Activated CD8-positive, alpha-beta memory T cell treated with anti-CD3 and anti-CD28 coated beads, Interleukin-2, amount 50 U/mL, for 48 hours (primary cell): ENCODE results near the gene OPHN1.
"Not testable (repeated sequence)": the region's sequence is repeated elsewhere in the genome, so short reads cannot be mapped to it uniquely, and the experiment has no call there.

ENCODE experiments used
- DNase-seq: peaks from one replicate; pipeline ENCODE4 v3.0.0-alpha.2; 2020

OPHN1 gene

DNA sequence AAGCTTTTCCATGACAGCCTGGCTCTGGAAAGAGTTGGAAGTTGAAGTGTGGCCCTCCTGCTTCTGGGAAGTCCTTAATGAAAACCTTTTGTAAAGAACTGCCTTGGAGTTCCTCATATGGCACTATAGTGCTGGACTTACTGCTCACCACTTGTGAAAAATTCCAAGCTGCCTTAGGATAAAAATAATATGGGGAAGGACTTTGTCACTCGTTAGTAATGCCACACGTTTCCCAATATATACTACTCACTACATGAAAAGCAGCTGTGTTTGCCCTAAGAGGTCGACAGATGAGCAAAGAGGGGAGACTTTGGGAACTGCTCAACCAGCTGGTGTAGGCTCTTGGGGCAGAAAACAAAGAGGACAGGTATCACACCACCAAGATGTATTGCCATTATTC is 11.7 kb downstream of the OPHN1 start:
- no peak for DNase-seq

DNA sequence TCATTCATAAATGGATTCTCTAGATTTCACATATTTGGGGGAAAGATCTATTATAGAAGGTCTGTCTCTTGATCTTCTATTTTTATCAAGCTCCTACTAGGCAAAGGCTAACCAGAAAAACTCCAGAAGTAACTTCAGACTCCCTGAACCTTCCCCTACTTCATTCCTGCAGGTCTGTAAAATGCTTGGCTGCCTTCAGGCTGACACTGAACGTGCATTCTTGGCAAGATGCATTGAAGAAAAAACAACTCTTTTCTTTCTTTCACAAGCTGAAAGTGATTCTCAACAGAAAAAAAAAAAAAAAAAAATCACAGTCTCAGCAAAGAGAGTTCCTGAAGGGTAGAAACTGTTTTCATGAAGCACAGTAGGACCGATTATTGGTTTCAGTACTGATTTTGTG is 12.7 kb downstream of the OPHN1 start:
- no peak for DNase-seq

DNA sequence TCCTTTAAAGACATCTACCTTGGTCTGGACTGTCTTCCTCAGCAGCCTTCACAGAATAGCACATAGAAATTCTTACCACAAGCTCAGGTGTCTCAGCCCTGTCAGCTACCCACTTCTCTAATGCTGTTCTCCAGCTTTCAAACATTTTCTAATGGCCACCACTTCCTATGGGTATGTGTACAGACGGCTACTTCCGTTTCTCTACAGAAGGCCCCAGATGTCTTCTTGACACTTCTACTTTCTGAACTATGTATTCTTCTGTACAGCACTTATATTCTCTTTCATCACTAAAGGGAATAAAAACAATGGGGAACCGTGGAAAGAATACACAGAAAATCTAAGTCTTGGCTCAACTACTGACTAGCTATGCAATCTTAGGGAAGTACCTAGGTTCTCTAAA is 13.3 kb downstream of the OPHN1 start:
- no peak for DNase-seq

DNA sequence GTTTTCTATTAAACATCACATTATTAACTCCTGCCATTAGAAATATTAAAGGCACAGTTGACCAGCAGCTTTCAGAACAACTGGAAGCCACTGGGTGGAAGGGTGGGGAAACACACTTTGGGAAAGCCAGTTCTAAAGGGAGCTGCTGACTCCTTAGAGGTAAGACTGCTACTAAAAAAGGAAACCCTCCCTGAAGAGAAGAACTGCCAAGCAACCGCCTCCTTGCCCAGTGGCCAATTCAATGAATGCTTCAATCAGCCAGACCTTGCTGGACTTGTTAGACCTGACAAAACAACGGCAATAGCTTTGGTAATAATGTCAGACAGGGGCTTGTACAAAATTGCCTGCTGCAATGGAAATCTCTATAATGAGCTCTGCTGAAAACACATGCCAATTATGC is 15.6 kb downstream of the OPHN1 start:
- no peak for DNase-seq

DNA sequence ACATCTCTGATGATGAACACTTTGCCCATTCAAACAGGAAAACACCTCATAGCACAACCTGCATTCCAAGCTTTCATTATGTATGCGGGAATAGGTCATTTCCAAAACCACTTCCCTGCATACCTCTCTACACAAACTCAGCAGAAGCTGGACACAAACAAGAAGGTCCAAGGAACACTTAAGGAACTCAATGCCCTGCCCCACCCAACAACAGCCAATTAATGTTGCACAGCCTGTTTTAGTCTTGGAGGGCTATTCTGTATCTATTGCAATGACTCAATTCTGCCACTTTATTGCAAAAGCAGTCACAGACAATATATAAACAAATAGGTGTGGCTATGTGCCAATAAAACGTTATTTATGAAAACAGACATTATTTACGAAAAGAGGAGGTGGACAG is 16.7 kb downstream of the OPHN1 start:
- DNase-seq, result no peak

DNA sequence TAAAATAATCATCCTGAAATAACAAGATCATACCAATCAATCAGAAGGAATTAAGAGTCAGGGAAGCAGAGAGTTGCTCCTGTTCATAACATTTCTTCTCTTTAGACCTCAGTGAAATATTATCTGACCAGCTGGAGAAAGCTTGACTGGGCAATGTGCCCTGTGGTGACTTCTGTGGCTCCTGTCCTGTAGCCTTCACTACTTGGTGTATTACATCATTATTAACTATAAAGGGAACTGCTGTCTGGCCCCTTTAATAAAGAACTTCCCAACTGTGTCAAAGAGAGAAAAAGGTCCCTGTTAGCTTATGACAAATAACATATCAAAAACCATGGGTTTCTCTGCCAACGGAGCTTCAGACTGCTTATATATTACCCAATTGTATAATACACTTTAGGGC is 18.0 kb downstream of the OPHN1 start:
- DNase-seq, result no peak

DNA sequence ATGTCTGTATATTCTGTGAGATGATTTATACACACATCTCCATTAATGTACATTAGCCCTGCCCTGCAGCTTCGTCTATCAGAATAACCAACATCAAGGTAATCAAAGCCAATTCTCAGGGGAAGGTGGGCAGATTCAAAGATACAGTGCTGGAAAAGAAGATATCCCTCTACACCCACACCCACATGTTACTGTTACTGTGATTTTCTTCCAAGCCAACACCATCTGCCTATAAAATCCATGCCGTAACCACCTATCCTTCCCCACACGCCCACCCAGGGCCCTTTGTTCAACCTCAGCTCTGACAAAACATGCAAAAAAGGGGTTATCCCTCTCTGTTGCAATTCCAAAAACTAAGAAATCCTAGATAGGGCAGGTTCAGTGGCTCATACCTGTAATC is 20.0 kb downstream of the OPHN1 start:
- DNase-seq, result no peak

DNA sequence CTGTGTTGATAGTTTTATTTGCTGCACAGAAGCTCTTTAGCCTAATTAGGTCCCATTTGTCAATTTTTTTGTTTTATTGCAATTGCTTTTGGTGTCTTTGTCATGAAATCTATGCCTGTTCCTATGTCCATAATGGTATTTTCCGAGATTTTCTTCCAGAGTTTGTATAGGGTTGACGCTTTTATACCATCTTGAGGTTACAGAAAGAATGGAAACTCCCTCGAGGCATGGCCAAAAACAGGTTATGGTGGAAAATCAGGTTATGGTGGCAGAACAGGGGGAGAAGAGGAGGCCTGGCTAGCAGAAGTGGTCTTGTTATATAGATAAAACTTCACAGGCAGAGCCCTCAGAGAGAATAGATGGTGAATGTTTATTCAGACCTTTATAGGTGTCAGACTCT is 21.6 kb downstream of the OPHN1 start:
- DNase-seq, result no peak

DNA sequence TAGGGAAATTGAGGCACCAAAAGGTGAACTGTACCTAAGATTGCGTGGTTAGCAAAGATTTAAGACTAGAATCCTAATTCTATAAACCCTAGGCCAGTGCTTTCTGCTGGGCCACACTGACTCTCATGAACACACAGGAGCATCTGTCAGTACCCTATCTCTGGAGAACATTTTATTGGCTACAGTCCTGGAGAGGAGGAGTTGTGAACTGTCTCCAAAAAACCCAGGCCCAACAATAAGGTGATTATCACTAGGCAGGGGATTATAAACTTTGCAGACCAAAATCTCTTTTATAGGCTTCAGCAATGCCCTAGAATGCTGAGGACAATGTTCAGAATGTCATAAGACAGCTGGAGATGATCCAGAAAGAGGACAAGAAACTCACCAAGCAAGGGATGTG is 24.1 kb downstream of the OPHN1 start:
- DNase-seq, result no peak

DNA sequence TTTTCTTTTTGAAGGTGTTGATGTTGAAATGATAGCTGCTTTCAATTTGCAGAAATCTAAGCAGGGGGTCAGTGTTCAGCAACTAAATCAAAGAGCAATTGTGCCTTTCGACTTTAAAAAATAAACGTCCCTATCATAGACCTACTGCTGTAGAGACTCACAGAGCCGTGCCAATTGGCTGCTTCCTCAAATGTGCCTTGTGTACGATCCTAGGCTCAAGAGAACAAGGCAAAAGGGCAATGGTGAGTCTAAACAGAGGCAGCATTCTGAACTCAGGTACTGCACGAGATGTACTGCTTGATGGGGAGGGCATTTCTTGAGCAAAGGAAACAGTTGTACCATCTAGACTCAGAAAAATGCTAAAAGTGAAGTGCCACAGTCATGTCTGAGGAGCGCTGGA is 29.8 kb downstream of the OPHN1 start:
- no peak for DNase-seq

DNA sequence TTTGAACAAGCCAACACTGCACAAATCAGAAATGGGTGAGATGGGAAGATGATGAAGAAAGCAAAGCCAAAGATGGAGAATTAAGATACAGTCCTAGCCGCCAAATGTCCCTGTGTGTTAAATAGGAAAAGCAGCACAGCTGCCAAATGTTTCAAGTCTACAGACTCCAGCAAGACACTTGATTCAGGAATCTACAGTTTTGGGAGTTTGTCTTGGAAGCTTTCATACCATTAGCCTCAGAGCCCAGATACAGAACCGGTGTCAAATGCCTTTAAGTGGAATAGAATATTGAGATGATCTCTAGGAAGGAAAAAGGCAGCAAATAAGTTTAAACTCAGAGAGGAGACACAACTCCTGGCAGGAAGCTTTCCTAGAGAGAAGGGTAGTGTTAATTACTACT is 30.3 kb downstream of the OPHN1 start:
- DNase-seq, result no peak

DNA sequence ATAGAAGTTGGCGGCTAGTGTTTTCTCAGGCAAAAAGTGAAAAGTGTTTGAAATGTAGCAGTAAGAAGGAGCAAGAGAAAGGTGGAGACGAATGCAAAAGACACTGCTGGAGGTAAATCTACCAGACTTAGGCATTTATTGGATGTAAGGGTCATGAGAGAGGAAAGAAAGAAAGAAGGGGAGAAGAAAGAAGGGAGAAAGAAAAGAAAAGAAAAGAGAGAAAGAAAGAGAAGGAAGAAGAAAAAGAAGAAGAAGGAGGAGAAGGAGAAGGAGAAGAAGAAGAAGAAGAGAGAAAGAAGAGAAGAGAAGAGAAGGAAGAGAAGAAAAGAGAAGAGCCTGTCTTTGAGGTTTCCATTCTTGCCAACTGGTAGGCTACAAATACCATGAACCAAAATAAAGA is 31.2 kb downstream of the OPHN1 start:
- DNase-seq, result no peak

DNA sequence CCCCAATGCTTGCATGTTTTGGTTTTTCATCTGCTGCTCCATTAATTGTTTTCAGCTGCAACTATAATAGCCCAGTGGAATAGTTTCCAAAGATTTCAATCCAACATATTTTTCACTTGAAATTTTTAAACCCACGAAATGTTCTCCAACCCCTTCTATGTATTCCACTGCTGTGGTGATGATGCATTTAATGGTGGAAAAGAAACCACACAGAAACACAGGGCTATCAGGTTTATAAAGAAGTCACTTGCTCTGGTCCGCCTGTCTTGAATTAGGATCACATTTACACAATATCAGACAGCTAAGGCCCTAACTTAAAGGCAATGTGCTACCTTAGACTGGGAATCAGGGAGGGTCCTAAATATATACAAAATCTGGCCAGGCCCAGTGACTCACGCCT is 35.0 kb downstream of the OPHN1 start:
- no peak for DNase-seq

DNA sequence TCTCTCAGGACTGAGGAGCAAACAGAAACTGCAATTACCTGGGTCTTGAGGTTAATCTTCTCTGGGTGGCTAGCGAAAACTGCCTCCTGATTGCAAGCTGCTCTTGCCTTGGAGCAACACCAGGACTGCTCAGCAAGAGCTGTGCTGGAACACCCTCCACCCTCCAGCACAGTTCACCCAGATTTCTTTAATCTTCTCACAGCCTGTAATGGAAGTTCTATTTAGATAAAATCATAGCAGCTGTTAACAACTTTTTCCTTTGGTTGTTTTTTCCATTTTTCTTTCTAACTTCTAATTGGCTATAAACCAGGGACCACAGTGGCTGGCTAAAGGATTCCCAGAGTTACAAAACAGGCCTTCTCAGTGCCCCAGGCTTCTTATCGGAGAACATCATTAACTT is 36.3 kb downstream of the OPHN1 start:
- no peak for DNase-seq

DNA sequence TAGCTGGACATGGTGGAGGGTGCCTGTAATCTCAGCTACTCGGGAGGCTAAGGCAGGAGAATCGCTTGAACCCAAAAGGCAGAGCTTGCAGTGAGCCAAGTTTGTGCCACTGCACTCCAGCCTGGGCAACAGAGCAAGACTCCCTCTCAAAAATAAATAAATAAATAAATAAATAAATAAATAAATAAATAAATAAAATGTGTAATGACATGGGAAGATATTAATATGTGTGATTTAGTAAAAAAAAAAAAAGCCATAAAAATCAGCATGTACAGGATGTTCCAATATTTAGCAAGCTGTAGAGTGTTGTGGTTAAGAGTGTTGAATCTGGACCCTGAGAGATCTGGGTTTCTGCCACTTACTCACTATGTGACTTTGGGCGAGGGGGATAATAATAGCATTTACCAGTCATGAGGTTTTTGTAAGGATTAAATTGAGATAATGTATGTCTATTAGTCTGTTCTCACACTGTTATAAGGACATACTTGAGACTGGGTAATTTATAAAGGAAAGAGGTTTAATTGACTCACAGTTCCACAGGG is 43.8 kb downstream of the OPHN1 start:
- DNase-seq, result not testable (repeated sequence)

DNA sequence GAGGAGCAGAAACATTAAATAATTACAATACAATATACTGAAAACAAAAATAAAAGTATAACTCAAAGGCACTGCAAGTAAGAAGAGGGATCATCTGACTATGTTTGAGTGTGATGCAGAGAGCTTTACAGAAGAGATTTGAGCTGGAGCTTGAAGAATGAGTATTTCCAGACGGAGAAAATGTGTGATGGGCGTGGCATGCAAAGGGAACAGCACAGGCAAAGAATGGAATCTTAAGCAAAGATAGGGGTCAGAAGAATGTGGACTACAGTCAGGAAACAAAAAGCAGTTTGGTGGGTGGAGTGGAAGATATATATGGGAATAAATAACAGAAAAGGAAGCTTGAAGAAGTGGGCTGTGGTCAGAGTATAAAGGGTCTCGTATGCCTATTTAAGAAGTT is 45.5 kb downstream of the OPHN1 start:
- no peak for DNase-seq

DNA sequence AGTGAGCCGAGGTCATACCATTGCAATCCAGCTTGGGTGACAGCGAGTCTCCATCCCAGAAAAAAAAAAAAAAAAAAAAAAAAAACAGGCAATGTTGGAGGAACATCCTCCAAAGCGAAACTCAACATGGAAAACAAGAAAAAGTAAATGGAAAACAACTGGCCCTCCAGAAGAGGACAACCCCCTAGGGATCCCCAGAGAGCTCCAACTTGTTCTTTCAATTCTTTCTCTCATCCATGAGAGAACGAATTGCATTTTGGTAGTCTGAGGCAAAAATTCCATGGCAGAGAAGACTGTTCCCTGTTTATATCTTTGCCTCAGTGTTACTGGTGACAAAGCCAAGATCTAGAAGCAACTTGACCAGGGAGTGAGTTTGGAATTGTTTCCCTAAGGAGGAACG is 49.8 kb downstream of the OPHN1 start:
- no peak for DNase-seq

DNA sequence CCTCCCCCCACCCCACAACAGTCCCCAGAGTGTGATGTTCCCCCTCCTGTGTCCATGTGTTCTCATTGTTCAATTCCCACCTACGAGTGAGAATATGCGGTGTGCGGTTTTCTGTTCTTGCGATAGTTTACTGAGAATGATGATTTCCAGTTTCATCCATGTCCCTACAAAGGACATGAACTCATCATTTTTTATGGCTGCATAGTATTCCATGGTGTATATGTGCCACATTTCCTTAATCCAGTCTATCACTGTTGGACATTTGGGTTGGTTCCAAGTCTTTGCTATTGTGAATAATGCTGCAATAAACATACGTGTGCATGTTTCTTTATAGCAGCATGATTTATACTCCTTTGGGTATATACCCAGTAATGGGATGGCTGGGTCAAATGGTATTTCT is 55.7 kb downstream of the OPHN1 start:
- not testable (repeated sequence) for DNase-seq

DNA sequence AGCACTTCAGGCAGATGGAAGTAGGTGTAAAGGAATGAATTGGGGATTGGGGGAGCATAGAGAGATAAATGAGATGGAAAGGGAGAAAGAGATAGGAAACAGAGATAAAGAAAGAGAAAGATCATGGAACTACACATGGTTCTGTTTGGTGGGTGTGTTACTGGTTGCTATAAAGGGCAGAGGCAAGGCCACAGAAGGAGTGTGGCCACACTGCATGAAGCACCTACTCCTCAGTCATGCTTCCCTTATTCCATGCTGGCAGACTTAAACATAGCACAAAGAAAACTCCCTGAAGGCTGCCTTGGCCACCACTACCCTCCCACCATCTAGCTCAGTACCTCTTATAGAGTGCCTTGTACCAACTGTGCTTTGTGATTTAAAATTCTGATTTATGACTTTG is 56.9 kb downstream of the OPHN1 start:
- no peak for DNase-seq

DNA sequence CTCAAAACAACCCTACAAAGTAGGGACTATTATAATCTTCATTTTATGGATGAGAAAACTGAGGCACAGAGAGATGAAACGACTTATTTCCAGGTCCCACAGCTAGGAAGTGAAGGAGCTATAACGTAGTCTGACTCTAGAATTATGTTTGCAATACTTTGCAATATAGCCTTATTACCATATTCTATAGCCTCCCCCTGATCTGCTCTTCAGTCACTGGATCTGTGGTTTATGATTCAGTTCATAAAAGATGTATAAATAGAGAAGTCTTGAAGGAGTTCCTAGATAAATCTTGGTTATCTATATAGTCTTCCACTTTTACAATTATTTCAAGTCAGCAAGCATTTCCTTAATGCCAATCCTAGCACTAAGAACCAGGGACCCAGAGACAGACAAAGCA is 57.5 kb downstream of the OPHN1 start:
- DNase-seq, result no peak

DNA sequence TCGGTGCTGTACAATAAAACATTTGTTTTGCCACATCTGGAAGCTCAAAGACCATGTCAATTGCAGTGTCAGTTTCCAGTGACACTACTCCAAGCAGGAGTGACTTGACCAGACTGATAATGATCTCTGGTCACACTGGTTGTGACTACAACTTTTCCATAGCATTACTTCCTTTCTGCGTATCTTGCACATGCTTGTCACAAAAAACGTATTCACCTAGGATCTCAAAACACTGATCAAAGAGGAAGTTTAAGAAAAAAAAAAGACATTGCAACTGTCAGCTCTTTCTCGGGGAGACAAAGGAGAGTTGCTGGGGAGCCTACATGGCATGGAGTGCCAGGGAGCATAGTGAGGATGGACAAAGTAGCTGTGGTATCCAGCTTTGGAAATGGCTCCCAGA is 60.6 kb downstream of the OPHN1 start:
- DNase-seq, result no peak

DNA sequence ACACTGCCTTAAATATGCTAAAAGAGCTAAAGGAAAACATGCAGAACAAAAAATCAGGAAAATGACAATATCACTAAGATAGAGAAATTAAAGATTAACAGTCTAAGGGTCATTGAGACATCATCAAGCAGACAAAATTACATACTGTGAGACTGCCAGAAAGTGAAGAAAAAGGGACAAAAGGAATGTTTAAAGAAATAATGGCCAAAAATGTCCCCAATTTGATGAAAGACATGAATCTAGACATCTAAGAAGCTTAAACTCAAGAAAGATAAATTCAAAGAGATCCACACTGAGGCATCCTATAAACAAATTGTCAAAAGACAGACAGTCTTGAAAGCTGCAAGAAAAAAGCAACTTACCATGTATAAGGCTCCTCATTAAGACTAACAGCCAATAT is 63.7 kb downstream of the OPHN1 start:
- no peak for DNase-seq

DNA sequence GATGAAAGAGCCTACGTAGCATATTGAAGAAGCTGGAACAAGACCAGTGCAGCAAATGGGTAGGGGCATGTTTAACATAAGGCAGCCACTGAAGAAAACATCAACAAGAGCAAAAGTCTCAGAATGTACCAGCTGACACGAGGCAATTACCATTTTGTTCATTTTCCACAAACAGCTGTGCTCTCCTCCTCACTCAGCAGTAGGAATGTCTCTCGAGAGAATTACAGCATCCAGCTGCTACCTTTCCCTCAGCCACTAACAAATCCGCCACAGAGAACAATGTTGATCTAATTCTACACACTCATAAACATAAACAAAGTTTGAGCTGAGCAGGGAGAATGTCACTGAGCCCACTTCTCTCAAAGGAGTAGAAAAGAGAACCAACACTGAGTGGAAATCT is 68.0 kb downstream of the OPHN1 start:
- no peak for DNase-seq

DNA sequence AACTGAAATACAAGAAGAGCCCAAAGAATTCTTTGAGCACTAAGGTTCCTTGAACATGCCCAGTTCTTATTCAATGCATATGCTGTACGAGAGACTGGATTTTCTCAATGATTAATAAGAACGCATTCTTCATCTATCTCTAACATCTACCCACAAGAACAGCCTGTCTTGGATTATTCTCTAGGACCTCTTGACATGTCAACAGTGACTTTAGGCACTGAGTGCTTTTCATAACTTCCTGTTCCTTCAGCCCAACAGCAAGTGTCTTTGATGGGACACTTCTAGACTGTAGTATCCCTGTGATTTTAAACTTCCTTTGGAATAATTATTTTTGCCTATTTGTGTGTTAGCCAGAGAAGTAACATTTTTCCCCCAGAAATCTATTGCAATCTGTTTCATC is 69.3 kb downstream of the OPHN1 start:
- DNase-seq, result no peak

DNA sequence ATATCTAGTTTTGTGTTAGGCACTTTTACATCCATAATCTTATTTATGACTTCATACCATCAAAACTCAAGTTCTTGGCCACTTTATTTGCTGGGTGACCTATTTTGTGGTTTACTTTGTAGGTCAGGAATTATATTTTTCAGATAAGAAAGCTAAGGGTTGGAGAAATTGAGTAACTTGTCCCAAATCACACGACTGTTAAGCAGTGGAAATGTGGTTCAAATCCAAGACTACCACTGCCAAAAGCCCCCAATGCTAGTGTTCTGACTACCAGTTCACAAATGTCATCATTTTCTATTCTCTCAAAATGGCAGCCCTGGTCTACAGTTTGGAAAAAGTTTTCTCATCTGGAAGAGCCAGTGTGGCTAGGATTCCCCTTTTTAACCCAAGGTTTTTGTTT is 74.6 kb downstream of the OPHN1 start:
- no peak for DNase-seq

DNA sequence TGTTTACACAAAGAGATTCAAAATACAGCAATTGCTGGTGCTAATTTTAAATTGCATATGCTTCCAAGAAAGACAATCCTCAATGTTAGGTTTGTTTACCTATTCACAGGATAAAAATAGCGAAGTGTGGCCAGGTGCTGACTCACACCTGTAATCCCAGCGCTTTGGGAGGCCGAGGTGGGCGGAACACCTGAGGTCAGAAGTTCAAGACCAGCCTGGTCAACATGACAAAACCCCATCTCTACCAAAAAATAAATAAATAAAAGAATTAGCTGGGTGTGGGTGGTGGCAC is 77.7 kb downstream of the OPHN1 start:
- no peak for DNase-seq
